NCI-H2171 (cell line): Measurements from ENCODE around the gene FBLIM1.

Experiments
- DNase-seq: peaks from one replicate; lab custom pipeline; 2025; lab: John Stamatoyannopoulos, UW

Gene FBLIM1

GRCh38 chr1:15731735-15732685 is 26.6 kb upstream of the FBLIM1 start:
- no peak for DNase-seq

GRCh38 chr1:15732686-15733081 is 25.9 kb upstream of the FBLIM1 start:
- DNase-seq: no peak

GRCh38 chr1:15733218-15733725 is 25.3 kb upstream of the FBLIM1 start:
- no peak for DNase-seq

GRCh38 chr1:15733726-15734226 is 24.8 kb upstream of the FBLIM1 start:
- no peak for DNase-seq

- no peak for DNase-seq
Measured at GRCh38 chr1:15734296-15734695, 24.3 kb upstream of the FBLIM1 start.

GRCh38 chr1:15734901-15735300 is 23.7 kb upstream of the FBLIM1 start:
- DNase-seq: no peak

- no peak for DNase-seq
Measured at GRCh38 chr1:15735304-15736037, 23.1 kb upstream of the FBLIM1 start.

- DNase-seq: peak; percentile 42
Measured at GRCh38 chr1:15736038-15736891, 22.3 kb upstream of the FBLIM1 start, which contains the start of gene SLC25A34. Gene SLC25A34 (plus strand): TSS chr1:15736258. CDS start chr1:15736486, 228 bp downstream.

- no peak for DNase-seq
Measured at GRCh38 chr1:15736892-15737261, 21.7 kb upstream of the FBLIM1 start.

GRCh38 chr1:15737324-15738319 is 21.0 kb upstream of the FBLIM1 start:
- no peak for DNase-seq

GRCh38 chr1:15738416-15739113 is 20.0 kb upstream of the FBLIM1 start:
- no peak for DNase-seq

- DNase-seq: no peak
Measured at GRCh38 chr1:15739259-15739658, 19.3 kb upstream of the FBLIM1 start.

- DNase-seq: no peak
Measured at GRCh38 chr1:15739745-15740144, 18.9 kb upstream of the FBLIM1 start.

GRCh38 chr1:15740924-15741850 is 17.4 kb upstream of the FBLIM1 start:
- peak; percentile 78 for DNase-seq

- DNase-seq: no peak
Measured at GRCh38 chr1:15742339-15742801, 16.2 kb upstream of the FBLIM1 start, which contains the start of gene TMEM82. Gene TMEM82 (plus strand): TSS chr1:15742499. CDS start chr1:15742560, 61 bp downstream.

- DNase-seq: no peak
Measured at GRCh38 chr1:15744122-15744679, 14.4 kb upstream of the FBLIM1 start.

GRCh38 chr1:15747378-15747777 is 11.2 kb upstream of the FBLIM1 start:
- DNase-seq: no peak

GRCh38 chr1:15748264-15748663 is 10.3 kb upstream of the FBLIM1 start:
- no peak for DNase-seq
